LNCaP clone FGC (cell line): ENCODE data around the gene ACTR2.

Experiments
- DNase-seq: peaks from one replicate; pipeline ENCODE4 v3.0.0-alpha.2; 2011; ENCODE audit warnings: low read depth
- H3K4me3 ChIP-seq: 2 replicates; pipeline ENCODE4 v1.5.1; 2011; ENCODE audit warnings: mild to moderate bottlenecking, low read depth, low read length, control low read depth
- TF ChIP-seq, protein P1 (sequence below): IDR thresholded peaks from 2 replicates; pipeline ENCODE4 v1.5.1; 2012; ENCODE audit warnings: mild to moderate bottlenecking; ENCODE audit not compliant: control insufficient read depth, insufficient read depth; ENCODE audit errors: extremely low read depth

Gene ACTR2

DNA sequence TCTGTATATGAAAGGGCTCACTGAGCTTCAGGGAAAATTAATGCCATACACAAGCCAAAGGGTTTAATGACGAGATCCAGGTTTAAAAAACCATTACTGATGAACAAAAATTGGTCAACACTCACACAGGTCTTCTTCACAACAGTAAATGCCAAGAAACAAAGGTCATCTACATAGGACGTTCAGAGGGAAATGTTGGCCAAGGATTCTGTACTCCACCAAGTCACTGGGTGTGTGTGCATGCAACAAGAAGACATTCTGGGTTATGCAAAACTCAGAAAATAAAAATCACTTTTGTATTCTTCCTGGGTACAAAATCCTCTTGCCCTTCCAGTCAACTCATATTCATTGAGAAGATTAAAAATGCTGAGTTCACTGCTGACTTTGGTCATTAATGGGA, 78.3 kb downstream of the ACTR2 start:
- TF ChIP-seq, protein P1, sequence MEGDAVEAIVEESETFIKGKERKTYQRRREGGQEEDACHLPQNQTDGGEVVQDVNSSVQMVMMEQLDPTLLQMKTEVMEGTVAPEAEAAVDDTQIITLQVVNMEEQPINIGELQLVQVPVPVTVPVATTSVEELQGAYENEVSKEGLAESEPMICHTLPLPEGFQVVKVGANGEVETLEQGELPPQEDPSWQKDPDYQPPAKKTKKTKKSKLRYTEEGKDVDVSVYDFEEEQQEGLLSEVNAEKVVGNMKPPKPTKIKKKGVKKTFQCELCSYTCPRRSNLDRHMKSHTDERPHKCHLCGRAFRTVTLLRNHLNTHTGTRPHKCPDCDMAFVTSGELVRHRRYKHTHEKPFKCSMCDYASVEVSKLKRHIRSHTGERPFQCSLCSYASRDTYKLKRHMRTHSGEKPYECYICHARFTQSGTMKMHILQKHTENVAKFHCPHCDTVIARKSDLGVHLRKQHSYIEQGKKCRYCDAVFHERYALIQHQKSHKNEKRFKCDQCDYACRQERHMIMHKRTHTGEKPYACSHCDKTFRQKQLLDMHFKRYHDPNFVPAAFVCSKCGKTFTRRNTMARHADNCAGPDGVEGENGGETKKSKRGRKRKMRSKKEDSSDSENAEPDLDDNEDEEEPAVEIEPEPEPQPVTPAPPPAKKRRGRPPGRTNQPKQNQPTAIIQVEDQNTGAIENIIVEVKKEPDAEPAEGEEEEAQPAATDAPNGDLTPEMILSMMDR = no peak
- no peak for DNase-seq
- H3K4me3 ChIP-seq = no peak overlapping the region

DNA sequence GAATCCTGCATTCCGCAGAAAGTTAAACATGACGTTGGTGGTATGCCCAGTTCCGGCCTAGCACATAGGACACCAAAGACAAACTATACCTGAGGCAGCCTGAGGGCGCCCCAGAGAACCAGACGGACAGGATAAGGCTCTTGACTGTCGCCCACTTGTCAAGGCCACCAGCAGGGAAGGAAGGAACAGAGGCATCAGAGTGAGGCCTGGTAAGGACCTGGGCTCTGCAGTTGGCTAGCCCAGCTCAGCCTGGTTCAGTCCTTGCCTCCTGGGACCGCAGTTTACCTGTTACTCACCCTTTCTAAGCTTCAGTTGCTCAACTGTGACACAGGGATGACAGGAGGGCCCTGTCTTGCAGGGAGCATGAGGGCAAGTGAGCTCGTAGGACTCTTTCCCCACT, 82.1 kb downstream of the ACTR2 start:
- TF ChIP-seq, protein P1 = peak; percentile 41
- DNase-seq = peak; percentile 73
- H3K4me3 ChIP-seq = no peak overlapping the region

DNA sequence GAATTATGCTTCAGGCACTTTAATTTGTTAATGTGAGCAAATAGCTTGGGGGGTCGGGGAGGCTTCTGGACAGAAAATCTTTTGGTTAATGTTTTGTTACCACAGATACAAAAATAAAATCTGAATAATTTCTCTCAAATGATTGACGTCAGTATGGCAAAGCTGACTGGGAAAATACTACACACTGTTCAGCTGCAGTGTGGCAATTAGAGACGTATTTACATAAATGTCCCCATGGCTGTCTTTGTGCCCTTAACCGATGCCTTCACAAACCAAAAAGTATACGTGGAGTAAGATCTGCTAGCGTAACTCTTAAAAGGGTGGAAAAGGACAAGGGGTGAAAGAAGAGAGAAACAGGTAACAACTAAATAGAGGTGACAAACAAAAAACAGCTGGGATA, 83.4 kb downstream of the ACTR2 start:
- TF ChIP-seq, protein P1 = no peak
- no peak overlapping the region for H3K4me3 ChIP-seq
- DNase-seq = no peak

DNA sequence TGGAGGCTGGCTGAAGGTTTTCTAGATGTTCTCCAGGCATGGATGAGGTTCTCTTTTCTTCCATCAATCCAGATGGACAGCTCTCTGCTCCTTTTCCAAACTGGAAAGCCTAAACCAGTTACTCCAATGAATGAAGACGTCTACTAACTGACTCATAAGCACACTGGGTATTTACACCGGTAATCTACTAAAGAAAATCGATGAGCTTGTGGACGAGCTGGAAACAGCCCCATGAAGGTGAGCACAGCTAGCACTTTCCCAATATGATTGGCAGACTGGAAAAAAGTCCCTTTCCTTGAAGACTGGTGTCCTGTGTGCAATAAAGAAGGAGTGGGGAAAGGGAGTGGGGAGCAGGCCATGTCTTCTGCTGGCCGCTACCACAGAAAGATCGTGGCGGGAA, 84.0 kb downstream of the ACTR2 start:
- no peak for DNase-seq
- TF ChIP-seq, protein P1 = no peak

DNA sequence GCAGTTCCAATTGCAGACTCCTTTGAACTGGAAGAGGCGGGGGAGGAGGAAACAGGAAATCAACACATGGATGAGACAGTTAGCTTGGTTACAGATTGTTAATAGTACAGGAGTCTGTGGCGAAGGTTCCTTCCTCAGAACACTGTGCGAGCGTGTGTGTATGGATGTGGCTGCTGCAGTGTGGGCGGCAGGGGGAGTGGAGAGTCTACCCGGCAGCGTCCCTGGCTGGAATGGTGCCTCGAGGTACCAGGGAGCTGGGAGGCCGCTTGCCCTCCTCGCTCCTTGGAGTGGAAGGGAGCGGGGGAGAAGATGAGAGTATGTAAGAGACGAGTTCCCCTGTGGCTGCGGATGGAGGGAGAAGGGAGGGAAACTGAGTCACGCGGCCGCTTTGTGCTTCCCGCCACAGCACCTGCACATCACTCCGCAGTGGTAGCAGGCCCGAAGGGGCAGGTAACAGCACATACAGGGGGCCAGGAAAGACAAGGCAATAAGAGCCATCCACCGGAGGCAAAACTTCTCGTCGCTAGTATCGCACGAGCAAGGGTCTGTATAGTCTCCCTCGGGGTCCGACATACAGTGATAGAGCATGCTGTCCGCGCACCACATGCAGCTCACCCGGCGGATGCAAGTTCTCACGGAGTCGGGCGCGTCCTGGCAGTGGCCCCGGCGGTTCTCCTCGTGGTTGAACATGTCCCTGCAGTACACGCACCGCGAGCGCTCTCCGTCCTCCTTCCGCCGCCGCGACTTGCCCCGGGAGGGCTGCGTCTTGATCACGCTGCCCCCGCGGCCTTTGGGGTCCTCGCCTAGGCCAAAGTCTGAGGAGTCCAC, 85.7 kb downstream of the ACTR2 start:
- TF ChIP-seq, protein P1 = no peak
- H3K4me3 ChIP-seq = no peak overlapping the region
- no peak for DNase-seq

More for the DNA sequence above, 84.0 kb downstream of the ACTR2 start:
- H3K4me3 ChIP-seq = no peak overlapping the region

DNA sequence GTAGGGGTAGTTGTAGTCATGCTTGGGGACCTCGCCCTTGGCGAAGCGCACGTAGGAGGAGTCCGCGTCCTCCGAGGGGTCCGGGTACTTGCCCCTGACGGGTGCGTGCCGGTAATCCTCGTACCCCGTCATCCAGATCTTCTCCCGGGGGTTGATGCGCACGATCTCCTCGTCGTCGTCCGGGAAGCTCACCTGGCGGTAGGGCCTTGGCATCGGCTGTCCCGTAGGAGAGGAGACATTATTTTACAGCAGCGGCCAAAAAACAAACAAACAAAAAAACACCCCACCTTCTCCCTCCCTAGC, 86.3 kb downstream of the ACTR2 start:
- TF ChIP-seq, protein P1 = no peak
- DNase-seq = no peak
- no peak overlapping the region for H3K4me3 ChIP-seq
